ENCODE data around the gene TRAPPC1. TPM values are rescaled to one million over a fixed set of nuclear protein-coding genes. Genes with fewer than 3 reads are reported as not detected.

TRAPPC1 gene
- 76.1 and 95.3 TPM in 2 replicates for total RNA-seq

- H3K4me3 ChIP-seq (ENCODE audit: low read depth, low read length) = peak within 1 kb of the TSS; percentile 72
- TF ChIP-seq CTCF (conservative IDR thresholded peaks at IDR 0.05; ENCODE audit: low read depth, low read length) = no peak
- peak; percentile 77 for DNase-seq (ENCODE audit: low read depth)
Observed at GRCh38 chr17:7931709-7932482, at the start of gene TRAPPC1, which contains the start of gene CNTROB. Gene TRAPPC1, minus strand, starts transcription at chr17:7931946. Its CDS starts 117 bp downstream, at chr17:7931829. Gene CNTROB, plus strand, starts transcription at chr17:7932206. Its CDS starts 874 bp downstream, at chr17:7933080.

- DNase-seq (ENCODE audit: low read depth) = no peak
- no peak for TF ChIP-seq CTCF (conservative IDR thresholded peaks at IDR 0.05; ENCODE audit: low read depth, low read length)
- H3K4me3 ChIP-seq (ENCODE audit: low read depth, low read length) = no peak overlapping the region
Observed at GRCh38 chr17:7977805-7978204, 46.1 kb upstream of the TRAPPC1 start.

- H3K4me3 ChIP-seq (ENCODE audit: low read depth, low read length) = no peak overlapping the region
- TF ChIP-seq CTCF (conservative IDR thresholded peaks at IDR 0.05; ENCODE audit: low read depth, low read length) = no peak
- DNase-seq (ENCODE audit: low read depth) = no peak
Observed at GRCh38 chr17:7977039-7977438, 45.3 kb upstream of the TRAPPC1 start.

- no peak for TF ChIP-seq CTCF (conservative IDR thresholded peaks at IDR 0.05; ENCODE audit: low read depth, low read length)
- DNase-seq (ENCODE audit: low read depth) = no peak
- no peak overlapping the region for H3K4me3 ChIP-seq (ENCODE audit: low read depth, low read length)
Observed at GRCh38 chr17:7974638-7975131, 42.9 kb upstream of the TRAPPC1 start.

- H3K4me3 ChIP-seq (ENCODE audit: low read depth, low read length) = no peak overlapping the region
- DNase-seq (ENCODE audit: low read depth) = no peak
- TF ChIP-seq CTCF (conservative IDR thresholded peaks at IDR 0.05; ENCODE audit: low read depth, low read length) = peak; percentile 15
Observed at GRCh38 chr17:7972131-7972785, 40.5 kb upstream of the TRAPPC1 start.

- TF ChIP-seq CTCF (conservative IDR thresholded peaks at IDR 0.05; ENCODE audit: low read depth, low read length) = no peak
- no peak for DNase-seq (ENCODE audit: low read depth)
Observed at GRCh38 chr17:7971651-7972050, 39.9 kb upstream of the TRAPPC1 start.

More at GRCh38 chr17:7971651-7972050, 39.9 kb upstream of the TRAPPC1 start:
- H3K4me3 ChIP-seq (ENCODE audit: low read depth, low read length) = no peak overlapping the region

Data from epithelial cell of proximal tubule (primary cell).